ENCODE data around the gene SLC22A6.

SLC22A6 gene

DNA sequence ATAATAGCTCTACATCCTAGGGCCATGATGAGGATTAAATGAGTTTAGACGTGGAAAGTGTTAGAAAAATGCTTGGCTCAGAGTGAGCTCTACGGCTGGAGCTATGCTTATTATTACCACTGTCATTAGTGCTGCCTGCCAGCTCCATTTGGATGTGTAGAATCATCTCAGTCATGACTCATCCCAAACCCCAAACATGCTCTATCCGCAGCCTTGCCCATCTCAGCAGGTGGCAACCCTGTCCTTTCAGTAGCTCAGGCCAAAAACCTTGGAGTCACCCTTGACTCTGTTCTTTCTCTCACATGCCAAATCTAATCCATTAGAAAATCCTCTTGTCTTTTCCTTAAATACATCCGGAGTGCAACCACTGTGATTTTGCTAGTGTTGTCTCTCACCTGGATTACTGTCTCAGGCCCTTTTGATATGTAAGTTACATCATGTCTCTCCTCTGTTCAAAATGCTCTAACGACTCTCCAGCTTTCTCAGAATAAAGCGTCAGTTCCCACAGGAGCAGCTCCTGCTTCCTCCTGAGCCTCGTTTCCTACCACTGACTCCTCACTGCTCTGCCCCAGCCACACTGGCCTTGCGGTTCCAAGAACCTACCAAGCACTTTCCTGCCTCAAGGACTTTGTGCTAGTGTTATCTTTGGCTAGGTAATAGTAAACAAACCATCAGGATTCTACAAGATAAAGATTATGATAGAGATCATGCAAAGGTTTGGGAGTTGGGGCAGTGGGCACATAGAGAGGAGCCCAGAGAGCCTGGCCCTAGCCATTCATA, 53.1 kb downstream of the SLC22A6 start:
- DNase-seq = no peak

DNA sequence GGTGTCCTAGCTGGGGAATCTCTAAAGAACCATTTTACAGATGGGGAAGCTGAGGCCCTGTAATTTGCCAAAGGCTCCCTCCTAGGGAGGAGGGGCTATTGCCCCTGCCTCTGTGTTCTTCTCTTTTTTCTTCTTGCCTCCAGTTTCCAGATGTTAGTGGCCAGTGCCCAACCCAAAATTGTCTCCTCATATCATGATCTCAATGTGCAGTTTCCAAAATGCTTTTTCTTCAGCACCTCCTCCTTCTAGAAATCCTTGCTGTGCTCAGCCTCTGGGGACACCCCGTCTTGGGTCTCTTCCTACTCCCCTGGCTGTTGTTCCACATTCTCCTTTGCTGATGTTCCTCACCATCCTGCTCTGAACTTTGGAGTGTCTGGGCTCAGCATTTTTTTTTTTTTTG, 54.1 kb downstream of the SLC22A6 start:
- no peak for DNase-seq

DNA sequence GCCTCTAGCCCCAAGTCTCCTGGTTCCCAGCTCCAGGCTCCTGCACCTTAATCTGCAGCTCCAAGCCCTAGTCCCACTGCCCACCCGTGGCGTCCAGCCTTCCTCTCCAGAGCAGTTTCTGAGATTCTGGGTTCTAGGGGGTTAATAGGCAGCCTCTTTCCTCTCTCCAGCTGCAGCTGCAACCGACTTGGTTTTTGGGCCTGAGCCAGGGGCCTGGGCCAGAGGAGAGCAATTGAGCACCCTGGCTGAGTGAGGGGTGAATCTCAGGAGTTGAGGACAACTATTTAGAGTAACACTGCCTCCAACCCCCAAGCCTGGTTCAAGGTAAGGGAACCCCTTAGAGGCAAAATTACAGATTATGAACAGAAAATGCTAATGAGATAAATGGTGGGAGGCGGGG, 54.6 kb downstream of the SLC22A6 start:
- no peak for DNase-seq

- DNase-seq = no peak
These were observed 56.8 kb downstream of the SLC22A6 start for GRCh38 chr11:62928011-62928410.

DNA sequence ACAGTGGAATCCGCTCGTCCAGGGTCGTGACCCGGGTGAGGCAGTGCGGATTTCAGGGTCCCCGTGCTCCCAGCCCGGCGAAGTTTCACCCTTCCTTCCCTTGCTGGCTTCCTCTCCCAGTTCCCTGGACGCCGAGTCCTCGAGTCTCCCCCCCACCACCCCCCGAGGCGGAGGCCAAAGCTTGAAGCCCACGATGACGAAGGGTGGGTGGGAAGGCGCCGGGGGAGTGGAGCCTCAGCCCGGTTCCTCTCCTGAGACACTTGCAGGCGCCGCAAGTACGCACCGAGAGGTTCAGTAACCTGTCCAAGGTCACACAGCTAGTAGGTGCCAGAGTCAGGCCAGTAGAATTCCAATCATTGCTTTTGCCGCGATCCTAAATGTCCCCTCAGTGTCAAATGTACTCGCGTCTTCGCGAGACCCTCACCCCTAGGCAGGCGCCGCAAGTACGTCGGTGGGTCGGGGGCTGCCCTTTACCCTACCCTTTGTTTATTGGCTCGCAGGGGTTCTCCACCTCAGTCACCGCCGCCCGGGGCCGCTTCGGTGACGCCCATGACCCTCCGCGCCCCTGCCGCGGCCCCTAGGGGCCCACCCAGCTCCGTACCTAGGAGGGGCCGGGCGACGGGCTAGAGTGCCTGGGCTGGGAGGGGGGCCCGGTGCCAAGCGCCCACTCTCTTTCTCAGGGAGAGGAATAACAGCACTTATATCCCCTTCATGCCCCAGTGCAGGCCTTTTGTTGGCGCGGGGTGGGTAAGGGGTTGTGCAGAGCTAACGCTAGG, 57.9 kb downstream of the SLC22A6 start:
- DNase-seq = peak in 1 of 6 experiments; percentile 5

All from stimulated activated naive CD4-positive, alpha-beta T cell (primary cell).